C4-2B (cell line): ENCODE results near the gene DCBLD2.

Experiments
- H3K27ac ChIP-seq: fragments of 450-650 bp; 2 replicates; pipeline ENCODE4 v1.5.1; 2017
- CTCF ChIP-seq: fragments of 450-650 bp; conservative IDR thresholded peaks from 2 replicates; pipeline ENCODE4 v1.5.1; 2017; ENCODE audit warnings: mild to moderate bottlenecking
- ZFX ChIP-seq: fragments of 450-650 bp; IDR thresholded peaks from 2 replicates; pipeline ENCODE4 v1.6.1; 2017

DCBLD2 gene

GRCh38 chr3:98788651-98789050 is 112.8 kb downstream of the DCBLD2 start:
- TF ChIP-seq ZFX (no peak), CTCF (no peak)
- no peak overlapping the region for H3K27ac ChIP-seq

- H3K27ac ChIP-seq, result no peak overlapping the region
- TF ChIP-seq ZFX, result no peak
- TF ChIP-seq CTCF, result no peak
Measured at GRCh38 chr3:98787181-98787580, 114.3 kb downstream of the DCBLD2 start.

GRCh38 chr3:98786364-98787006 is 115.0 kb downstream of the DCBLD2 start:
- H3K27ac ChIP-seq, result no peak overlapping the region
- TF ChIP-seq ZFX (no peak), CTCF (no peak)

GRCh38 chr3:98784666-98785600 is 116.6 kb downstream of the DCBLD2 start:
- H3K27ac ChIP-seq, result no peak overlapping the region
- TF ChIP-seq CTCF (no peak), ZFX (no peak)

- TF ChIP-seq CTCF, result 0 out of 2 replicates have a peak, but pooled peaks have one; percentile 4
- TF ChIP-seq ZFX, result no peak
- peak overlapping the region; percentile 11; the same call in 1 of the 2 replicates for H3K27ac ChIP-seq
Measured at GRCh38 chr3:98784042-98784441, 117.5 kb downstream of the DCBLD2 start.

- TF ChIP-seq ZFX, result no peak
- no peak for TF ChIP-seq CTCF
- H3K27ac ChIP-seq, result no peak overlapping the region; the same call in 1 of the 2 replicates
Measured at GRCh38 chr3:98782824-98783500, 118.5 kb downstream of the DCBLD2 start.

- H3K27ac ChIP-seq, result no peak overlapping the region
Measured at GRCh38 chr3:98780343-98780742, 121.2 kb downstream of the DCBLD2 start.

More at GRCh38 chr3:98780343-98780742, 121.2 kb downstream of the DCBLD2 start:
- TF ChIP-seq ZFX, result no peak
- TF ChIP-seq CTCF, result no peak
